GM12874 (cell line): ENCODE data around the gene LRRC45.

Experiments
- TF ChIP-seq, protein P1 (sequence below): IDR thresholded peaks from 2 replicates; pipeline ENCODE4 v1.5.1; 2011; ENCODE audit warnings: low read depth, mild to moderate bottlenecking, control low read depth, low read length, moderate library complexity; ENCODE audit not compliant: insufficient read depth

The LRRC45 gene

DNA sequence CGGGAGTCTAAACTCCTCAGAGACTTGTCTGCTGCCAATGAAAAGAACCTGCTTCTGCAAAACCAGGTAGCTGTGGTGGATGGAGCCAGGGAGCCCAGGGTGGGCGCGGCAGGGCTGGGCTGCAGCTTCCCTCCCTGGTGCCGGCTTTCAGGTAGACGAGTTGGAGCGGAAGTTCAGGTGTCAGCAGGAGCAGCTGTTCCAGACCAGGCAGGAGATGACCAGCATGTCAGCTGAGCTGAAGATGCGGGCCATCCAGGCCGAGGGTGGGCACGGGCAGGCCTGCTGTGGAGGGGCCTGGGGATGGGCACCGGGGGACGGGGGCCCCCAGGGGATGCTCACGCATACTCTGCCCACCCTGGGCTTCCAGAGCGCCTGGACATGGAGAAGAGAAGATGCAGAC lies 5.1 kb downstream of the LRRC45 start:
- TF ChIP-seq, protein P1, sequence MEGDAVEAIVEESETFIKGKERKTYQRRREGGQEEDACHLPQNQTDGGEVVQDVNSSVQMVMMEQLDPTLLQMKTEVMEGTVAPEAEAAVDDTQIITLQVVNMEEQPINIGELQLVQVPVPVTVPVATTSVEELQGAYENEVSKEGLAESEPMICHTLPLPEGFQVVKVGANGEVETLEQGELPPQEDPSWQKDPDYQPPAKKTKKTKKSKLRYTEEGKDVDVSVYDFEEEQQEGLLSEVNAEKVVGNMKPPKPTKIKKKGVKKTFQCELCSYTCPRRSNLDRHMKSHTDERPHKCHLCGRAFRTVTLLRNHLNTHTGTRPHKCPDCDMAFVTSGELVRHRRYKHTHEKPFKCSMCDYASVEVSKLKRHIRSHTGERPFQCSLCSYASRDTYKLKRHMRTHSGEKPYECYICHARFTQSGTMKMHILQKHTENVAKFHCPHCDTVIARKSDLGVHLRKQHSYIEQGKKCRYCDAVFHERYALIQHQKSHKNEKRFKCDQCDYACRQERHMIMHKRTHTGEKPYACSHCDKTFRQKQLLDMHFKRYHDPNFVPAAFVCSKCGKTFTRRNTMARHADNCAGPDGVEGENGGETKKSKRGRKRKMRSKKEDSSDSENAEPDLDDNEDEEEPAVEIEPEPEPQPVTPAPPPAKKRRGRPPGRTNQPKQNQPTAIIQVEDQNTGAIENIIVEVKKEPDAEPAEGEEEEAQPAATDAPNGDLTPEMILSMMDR, result no peak

DNA sequence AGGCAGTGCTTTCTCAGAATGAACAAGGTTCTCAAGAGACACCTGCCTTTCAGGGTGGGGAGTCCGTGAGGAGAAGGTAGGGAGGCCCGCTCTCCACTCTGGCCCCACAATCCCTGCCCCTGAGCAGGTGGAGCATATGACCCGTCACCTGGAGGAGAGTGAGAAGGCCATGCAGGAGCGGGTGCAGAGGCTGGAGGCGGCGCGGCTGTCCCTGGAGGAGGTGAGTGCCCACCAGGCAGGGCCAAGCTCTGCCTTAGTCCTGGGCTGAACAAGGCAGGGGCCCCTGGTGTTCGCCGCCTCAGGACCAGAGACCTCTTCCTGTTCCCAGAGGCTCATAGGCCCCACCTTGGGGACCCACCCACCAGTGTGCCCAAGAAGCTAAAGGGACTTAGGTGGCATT lies 5.9 kb downstream of the LRRC45 start:
- TF ChIP-seq, protein P1, result no peak

DNA sequence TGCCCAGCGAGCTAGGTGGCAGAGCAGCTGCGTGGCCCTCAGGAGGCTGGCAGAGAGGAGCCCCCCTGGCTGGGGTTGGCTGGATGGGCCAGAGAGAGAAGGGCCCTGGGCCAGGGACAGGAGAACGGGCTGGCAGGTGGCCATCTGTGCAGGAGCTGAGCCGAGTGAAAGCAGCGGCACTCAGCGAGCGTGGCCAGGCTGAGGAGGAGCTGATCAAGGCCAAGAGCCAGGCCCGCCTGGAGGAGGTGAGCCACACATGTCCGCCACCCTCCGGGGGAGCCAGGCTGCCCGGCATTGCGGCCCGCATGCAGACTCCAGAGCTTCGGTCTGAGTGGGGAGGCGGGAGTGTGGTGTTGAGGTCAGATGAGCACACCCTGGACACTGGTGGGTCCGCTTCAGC lies 6.3 kb downstream of the LRRC45 start:
- TF ChIP-seq, protein P1, result no peak

DNA sequence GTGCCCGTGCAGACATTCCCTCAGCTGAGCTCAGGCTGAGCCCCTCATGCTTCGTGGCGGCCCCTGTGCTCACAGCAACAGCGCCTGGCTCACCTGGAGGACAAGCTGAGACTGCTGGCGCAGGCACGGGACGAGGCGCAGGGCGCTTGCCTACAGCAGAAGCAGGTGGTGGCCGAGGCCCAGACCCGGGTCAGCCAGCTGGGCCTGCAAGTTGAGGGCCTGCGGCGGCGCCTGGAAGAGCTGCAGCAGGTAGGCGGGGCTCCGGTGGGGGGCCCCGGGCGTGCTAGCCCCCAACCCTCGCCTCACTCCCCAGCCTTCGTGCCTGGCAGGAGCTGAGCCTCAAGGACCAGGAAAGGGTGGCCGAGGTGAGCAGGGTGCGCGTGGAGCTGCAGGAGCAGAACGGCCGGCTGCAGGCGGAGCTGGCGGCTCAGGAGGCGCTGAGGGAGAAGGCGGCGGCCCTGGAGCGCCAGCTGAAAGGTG lies 6.9 kb downstream of the LRRC45 start:
- TF ChIP-seq, protein P1, result no peak

DNA sequence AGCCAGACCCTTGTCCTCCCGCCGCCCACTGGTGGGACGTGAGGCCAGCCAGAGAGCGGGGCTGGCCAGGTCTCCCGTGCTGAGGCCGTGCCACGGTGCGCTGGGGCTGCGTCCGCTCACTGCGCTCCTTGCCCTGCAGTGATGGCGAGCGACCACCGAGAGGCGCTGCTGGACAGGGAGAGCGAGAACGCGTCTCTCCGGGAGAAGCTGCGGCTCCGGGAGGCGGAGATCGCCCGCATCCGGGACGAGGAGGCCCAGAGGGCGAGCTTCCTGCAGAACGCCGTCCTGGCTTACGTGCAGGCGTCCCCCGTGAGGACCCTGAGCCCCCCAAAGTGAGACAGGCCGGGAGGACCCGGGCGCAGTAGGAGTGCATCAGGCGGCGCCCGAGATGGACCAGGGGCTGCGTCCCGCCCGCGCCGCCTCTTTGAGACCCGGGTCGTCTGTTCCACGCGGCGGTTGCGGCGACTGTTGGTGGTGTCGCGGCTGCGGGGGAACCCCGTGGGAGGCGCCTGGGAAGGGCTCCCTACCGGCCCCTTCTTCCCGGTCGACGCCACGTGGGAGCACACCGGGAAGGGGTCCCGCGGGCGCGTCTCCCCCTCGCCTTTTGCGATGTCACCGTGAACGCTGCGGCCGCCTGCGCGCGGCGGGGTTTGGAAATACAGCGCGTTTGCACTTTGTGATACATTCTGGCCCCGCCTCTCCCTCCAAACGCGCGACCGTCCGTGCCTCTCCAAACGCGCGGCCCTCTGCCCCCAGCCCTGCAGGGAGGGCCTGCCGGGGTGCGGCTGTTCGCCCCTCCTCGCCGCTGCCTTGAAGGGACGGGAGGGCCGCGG lies 7.6 kb downstream of the LRRC45 start:
- TF ChIP-seq, protein P1, result peak; percentile 97

DNA sequence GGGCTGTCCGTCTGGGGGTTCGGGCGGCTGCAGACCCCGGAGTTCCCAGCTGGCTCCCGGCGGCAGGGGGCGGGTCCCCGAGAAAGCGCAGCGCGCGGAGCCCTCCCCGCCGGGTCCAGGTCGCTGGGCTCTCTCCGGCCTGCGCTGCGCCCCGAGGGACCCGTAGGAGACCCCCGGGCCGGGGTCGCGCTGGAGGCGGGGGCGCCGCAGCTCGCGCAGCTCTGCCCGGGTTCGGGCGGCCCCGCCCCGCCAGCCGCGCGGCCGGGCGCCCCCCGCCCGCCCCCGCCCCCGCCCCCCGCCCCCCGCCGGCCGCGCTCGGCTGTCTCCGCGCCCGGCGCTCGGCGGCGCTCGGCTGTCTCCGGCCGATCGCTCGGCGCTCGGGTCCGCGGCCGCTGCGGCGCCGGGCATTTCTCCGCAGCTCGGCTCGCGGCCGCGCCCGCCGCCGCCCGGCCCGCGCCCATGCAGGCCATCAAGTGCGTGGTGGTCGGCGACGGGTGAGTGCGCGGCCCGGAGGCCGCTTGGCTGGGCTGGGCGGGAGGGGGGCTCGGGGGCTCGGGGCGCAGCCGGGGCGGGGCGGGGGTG lies 8.3 kb downstream of the LRRC45 start, which contains the start of gene RAC3:
RAC3 (plus strand) TSS at position 376 of the 582 bp plus-strand sequence; CDS start at position 460, 84 bp downstream.
- TF ChIP-seq, protein P1, result no peak

DNA sequence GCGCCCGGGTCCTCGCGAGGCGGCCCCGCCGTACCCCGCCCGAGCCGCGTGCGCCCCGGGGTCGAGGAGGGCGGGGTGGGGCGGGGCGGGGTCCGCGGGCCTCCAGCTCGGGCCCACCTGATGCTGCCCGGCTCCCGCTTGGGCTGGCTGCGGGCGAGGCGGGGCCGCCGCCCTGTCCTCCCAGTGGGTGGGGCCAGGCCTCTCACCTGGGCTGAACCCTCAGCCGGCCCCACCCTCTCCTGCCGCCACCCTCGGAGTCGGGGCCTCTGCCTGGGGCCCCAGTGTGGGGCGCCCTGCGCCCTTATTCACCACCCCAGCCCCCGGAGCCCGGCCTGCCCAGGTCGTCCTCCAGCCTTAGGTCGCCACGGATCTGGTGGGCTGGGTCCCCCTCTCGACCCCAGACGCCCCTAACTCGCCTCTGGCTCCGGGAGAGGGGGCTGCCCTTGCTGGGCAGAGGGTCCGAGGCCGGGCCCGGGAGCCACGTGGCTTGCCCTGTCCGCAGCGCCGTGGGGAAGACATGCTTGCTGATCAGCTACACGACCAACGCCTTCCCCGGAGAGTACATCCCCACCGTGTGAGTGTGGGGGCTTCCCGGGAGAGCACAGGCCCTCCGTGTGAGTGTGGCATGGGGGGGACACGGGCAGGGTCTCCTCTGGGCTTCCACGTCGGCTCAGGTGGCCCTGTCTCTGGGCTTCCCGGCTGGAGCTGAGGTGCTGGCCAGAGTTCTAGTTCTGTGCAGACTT lies 9.0 kb downstream of the LRRC45 start:
- TF ChIP-seq, protein P1, result no peak
